Neuronal stem cell (in vitro differentiated cells): ENCODE data around the gene GUCY1A1.

Source experiments
- DNase-seq: peaks from one replicate; pipeline ENCODE4 v3.0.0-alpha.2; 2013; ENCODE audit warnings: low spot score
- H2AFZ ChIP-seq: one replicate; pipeline ENCODE4 v1.6.1; 2013; ENCODE audit warnings: mild to moderate bottlenecking, low read length, inconsistent platforms
- H2AK5ac ChIP-seq: 2 replicates; pipeline ENCODE4 v1.6.1; 2013; ENCODE audit warnings: low read depth, mild to moderate bottlenecking, inconsistent platforms, low read length, moderate library complexity, mixed read lengths
- H2BK120ac ChIP-seq: 2 replicates; pipeline ENCODE4 v1.6.1; 2013; ENCODE audit warnings: low read depth, mild to moderate bottlenecking, inconsistent platforms, low read length, moderate library complexity, mixed read lengths
- H2BK12ac ChIP-seq: one replicate; pipeline ENCODE4 v1.6.1; 2013; ENCODE audit warnings: low read length, inconsistent platforms
- H2BK15ac ChIP-seq: 2 replicates; pipeline ENCODE4 v1.6.1; 2013; ENCODE audit warnings: mild to moderate bottlenecking, low read length, inconsistent platforms, mixed read lengths
- H2BK5ac ChIP-seq: one replicate; pipeline ENCODE4 v1.6.1; 2013; ENCODE audit warnings: inconsistent platforms, mild to moderate bottlenecking, low read length, moderate library complexity
- H3K14ac ChIP-seq: one replicate; pipeline ENCODE4 v1.6.1; 2013; ENCODE audit warnings: low read length, inconsistent platforms
- H3K18ac ChIP-seq: 2 replicates; pipeline ENCODE4 v1.6.1; 2013; ENCODE audit warnings: low read length, inconsistent platforms
- H3K23ac ChIP-seq: 2 replicates; pipeline ENCODE4 v1.6.1; 2013; ENCODE audit warnings: low read depth, mild to moderate bottlenecking, mixed read lengths, low read length, inconsistent platforms; ENCODE audit not compliant: poor library complexity
- H3K27ac ChIP-seq: replicated peaks from 3 replicates; pipeline ENCODE4 v1.5.1; 2013; ENCODE audit warnings: low read length, inconsistent platforms
- H3K27me3 ChIP-seq, 3 experiments: 2 replicates each; pipeline ENCODE4 v1.6.1; 2013; ENCODE audit warnings: low read length in 3 of 3, mild to moderate bottlenecking in 2 of 3, inconsistent platforms in 1 of 3, low read depth in 1 of 3, mixed read lengths in 1 of 3, moderate library complexity in 1 of 3; ENCODE audit not compliant: control insufficient read depth in 3 of 3, insufficient read depth in 3 of 3
- H3K36me3 ChIP-seq, 2 donors: replicated peaks in 1 of 2; 2 replicates each; pipeline ENCODE4 v1.6.1; 2013; ENCODE audit warnings: low read length in 2 of 2; ENCODE audit not compliant: control insufficient read depth in 2 of 2, insufficient read depth in 2 of 2
- H3K4ac ChIP-seq: 2 replicates; pipeline ENCODE4 v1.6.1; 2013; ENCODE audit warnings: inconsistent platforms, mild to moderate bottlenecking, low read length, moderate library complexity
- H3K4me1 ChIP-seq, 2 donors: 1 replicate in 1 of 2; 2 replicates in 1 of 2; pipeline ENCODE4 v1.6.1; 2013; ENCODE audit warnings: low read length in 2 of 2, low read depth in 1 of 2; ENCODE audit not compliant: control insufficient read depth in 2 of 2, insufficient read depth in 1 of 2
- H3K4me2 ChIP-seq: one replicate; pipeline ENCODE4 v1.6.1; 2013; ENCODE audit warnings: mild to moderate bottlenecking, low read length, inconsistent platforms; ENCODE audit not compliant: insufficient read depth, poor library complexity, severe bottlenecking
- H3K4me3 ChIP-seq, 2 donors: 2 replicates each; pipeline ENCODE4 v1.5.1; 2013; ENCODE audit warnings: low read length in 2 of 2, mild to moderate bottlenecking in 2 of 2, inconsistent platforms in 1 of 2, moderate library complexity in 1 of 2
- H3K79me1 ChIP-seq: one replicate; pipeline ENCODE4 v1.6.1; 2013; ENCODE audit warnings: low read depth, mild to moderate bottlenecking, inconsistent platforms, low read length, moderate library complexity
- H3K9ac ChIP-seq: one replicate; pipeline ENCODE4 v1.6.1; 2013; ENCODE audit warnings: mild to moderate bottlenecking, low read depth, low read length, inconsistent platforms; ENCODE audit not compliant: poor library complexity
- H3K9me3 ChIP-seq, 2 donors: replicated peaks in 1 of 2; 2 replicates each; pipeline versions ENCODE3 to v1.6.1; 2013; ENCODE audit warnings: low read length in 2 of 2, mild to moderate bottlenecking in 2 of 2, inconsistent platforms in 1 of 2, low read depth in 1 of 2, mixed read lengths in 1 of 2, moderate library complexity in 1 of 2; ENCODE audit not compliant: control insufficient read depth in 2 of 2, insufficient read depth in 1 of 2
- H4K8ac ChIP-seq: one replicate; pipeline ENCODE4 v1.6.1; 2013; ENCODE audit warnings: low read depth, mild to moderate bottlenecking, inconsistent platforms, low read length, moderate library complexity
- H4K91ac ChIP-seq: one replicate; pipeline ENCODE4 v1.6.1; 2013; ENCODE audit warnings: low read length, low read depth, mild to moderate bottlenecking, inconsistent platforms; ENCODE audit not compliant: poor library complexity
- WGBS, 2 donors: extraction: QIAGEN DNeasy Blood & Tissue Kit; methylation state at CpG; one replicate each; pipeline ENCODE4 v1.1.7; 2013; ENCODE audit warnings: missing lambda C conversion rate in 2 of 2, mixed read lengths in 1 of 2; ENCODE audit not compliant: insufficient read length in 2 of 2, insufficient replicate concordance in 1 of 2; ENCODE audit errors: extremely low coverage in 2 of 2; 5-methylcytosine and 5-hydroxymethylcytosine counted together

GUCY1A1 gene

GRCh38 chr4:155692361-155692760, 25.7 kb downstream of the GUCY1A1 start:
- no peaks in the 10 kb centered on the region for H3K9me3 ChIP-seq
- no peak overlapping the region for H3K27ac ChIP-seq
- WGBS, 2 donors, result no CpG with 5 or more reads among the region's 1 CpG

GRCh38 chr4:155693015-155693663, 26.5 kb downstream of the GUCY1A1 start:
- H2AK5ac ChIP-seq, result no peak overlapping the region
- H2AFZ ChIP-seq, result no peak overlapping the region
- H2BK120ac ChIP-seq, result no peak overlapping the region
- no peak overlapping the region for H3K9ac ChIP-seq
- no CpG with 5 or more reads among the region's 4 CpGs for WGBS, 2 donors
- H3K14ac ChIP-seq, result no peak overlapping the region
- H3K79me1 ChIP-seq, result no peaks in the 10 kb centered on the region
- H3K23ac ChIP-seq, result no peak overlapping the region
- H3K18ac ChIP-seq, result no peak overlapping the region
- no peaks in the 10 kb centered on the region for H3K4me1 ChIP-seq
- H3K27ac ChIP-seq, result no peak overlapping the region
- no peaks in the 10 kb centered on the region for H3K27me3 ChIP-seq
- H2BK15ac ChIP-seq, result no peak overlapping the region
- no peak overlapping the region for H3K4ac ChIP-seq
- no peak overlapping the region for H2BK5ac ChIP-seq
- H3K4me3 ChIP-seq, result no peak overlapping the region
- no peaks in the 10 kb centered on the region for H3K9me3 ChIP-seq
- no peak overlapping the region for H3K4me2 ChIP-seq
- no peak for DNase-seq
- H4K91ac ChIP-seq, result no peak overlapping the region
- no peak overlapping the region for H4K8ac ChIP-seq
- no peak overlapping the region for H2BK12ac ChIP-seq
- H3K36me3 ChIP-seq, result peaks cover 0 to 2% of the 10 kb centered on the region in 2 donors

More at GRCh38 chr4:155692361-155692760, 25.7 kb downstream of the GUCY1A1 start:
- Histone ChIP-seq H3K14ac (no peak overlapping the region), H3K79me1 (no peaks in the 10 kb centered on the region), H3K18ac (no peak overlapping the region), H2AFZ (no peak overlapping the region), H3K4ac (no peak overlapping the region), H2AK5ac (no peak overlapping the region), H2BK12ac (no peak overlapping the region), H3K4me1 (no peaks in the 10 kb centered on the region), H2BK5ac (no peak overlapping the region), H3K36me3 (peaks cover 0 to 2% of the 10 kb centered on the region in 2 donors), H2BK120ac (no peak overlapping the region), H3K9ac (no peak overlapping the region), H3K4me2 (no peak overlapping the region), H2BK15ac (no peak overlapping the region), H3K23ac (no peak overlapping the region), H3K27me3 (no peaks in the 10 kb centered on the region), H4K8ac (no peak overlapping the region), H4K91ac (no peak overlapping the region), H3K4me3 (no peak overlapping the region)
- no peak for DNase-seq

GRCh38 chr4:155694100-155694785, 27.6 kb downstream of the GUCY1A1 start:
- Histone ChIP-seq H2BK12ac (no peak overlapping the region), H3K79me1 (no peaks in the 10 kb centered on the region), H2AFZ (no peak overlapping the region), H2BK5ac (no peak overlapping the region), H3K9ac (no peak overlapping the region), H3K27ac (no peak overlapping the region), H3K27me3 (no peaks in the 10 kb centered on the region), H3K14ac (no peak overlapping the region), H2BK120ac (no peak overlapping the region), H3K23ac (no peak overlapping the region), H3K9me3 (no peaks in the 10 kb centered on the region), H3K18ac (no peak overlapping the region), H2BK15ac (no peak overlapping the region), H3K4me2 (no peak overlapping the region), H3K4me3 (no peak overlapping the region), H3K4me1 (no peaks in the 10 kb centered on the region), H2AK5ac (no peak overlapping the region), H3K4ac (no peak overlapping the region), H4K8ac (no peak overlapping the region), H4K91ac (no peak overlapping the region), H3K36me3 (peaks cover 0 to 2% of the 10 kb centered on the region in 2 donors)
- DNase-seq, result no peak
- no CpG with 5 or more reads among the region's 2 CpGs for WGBS, 2 donors

- H2BK5ac ChIP-seq, result no peak overlapping the region
- H3K9ac ChIP-seq, result no peak overlapping the region
- no CpG with 5 or more reads among the region's 1 CpG for WGBS, 2 donors
These were observed 29.6 kb downstream of the GUCY1A1 start for GRCh38 chr4:155696226-155696625.

More at GRCh38 chr4:155696226-155696625, 29.6 kb downstream of the GUCY1A1 start:
- H3K18ac ChIP-seq, result no peak overlapping the region
- no peak for DNase-seq
- no peak overlapping the region for H2BK15ac ChIP-seq
- H4K8ac ChIP-seq, result no peak overlapping the region
- no peak overlapping the region for H4K91ac ChIP-seq
- H3K4me1 ChIP-seq, result no peaks in the 10 kb centered on the region
- H3K4ac ChIP-seq, result no peak overlapping the region
- H2AFZ ChIP-seq, result no peak overlapping the region
- H3K4me2 ChIP-seq, result no peak overlapping the region
- no peak overlapping the region for H2BK120ac ChIP-seq
- H3K27me3 ChIP-seq, result no peaks in the 10 kb centered on the region
- H3K27ac ChIP-seq, result no peak overlapping the region
- no peaks in the 10 kb centered on the region for H3K79me1 ChIP-seq
- peaks cover 0 to 2% of the 10 kb centered on the region in 2 donors for H3K36me3 ChIP-seq
- no peak overlapping the region for H2AK5ac ChIP-seq
- no peak overlapping the region for H2BK12ac ChIP-seq
- no peak overlapping the region for H3K23ac ChIP-seq
- no peak overlapping the region for H3K4me3 ChIP-seq
- no peaks in the 10 kb centered on the region for H3K9me3 ChIP-seq
- no peak overlapping the region for H3K14ac ChIP-seq
